GM12873 (cell line): ENCODE measurements around the gene MYLIP.

Experiments
- TF ChIP-seq, protein P1 (sequence below): IDR thresholded peaks from 2 replicates; pipeline ENCODE4 v1.5.1; 2012; ENCODE audit warnings: low read depth, mild to moderate bottlenecking, moderate library complexity, low read length, control low read depth; ENCODE audit not compliant: insufficient read depth; ENCODE audit errors: missing control alignments

The MYLIP gene

DNA sequence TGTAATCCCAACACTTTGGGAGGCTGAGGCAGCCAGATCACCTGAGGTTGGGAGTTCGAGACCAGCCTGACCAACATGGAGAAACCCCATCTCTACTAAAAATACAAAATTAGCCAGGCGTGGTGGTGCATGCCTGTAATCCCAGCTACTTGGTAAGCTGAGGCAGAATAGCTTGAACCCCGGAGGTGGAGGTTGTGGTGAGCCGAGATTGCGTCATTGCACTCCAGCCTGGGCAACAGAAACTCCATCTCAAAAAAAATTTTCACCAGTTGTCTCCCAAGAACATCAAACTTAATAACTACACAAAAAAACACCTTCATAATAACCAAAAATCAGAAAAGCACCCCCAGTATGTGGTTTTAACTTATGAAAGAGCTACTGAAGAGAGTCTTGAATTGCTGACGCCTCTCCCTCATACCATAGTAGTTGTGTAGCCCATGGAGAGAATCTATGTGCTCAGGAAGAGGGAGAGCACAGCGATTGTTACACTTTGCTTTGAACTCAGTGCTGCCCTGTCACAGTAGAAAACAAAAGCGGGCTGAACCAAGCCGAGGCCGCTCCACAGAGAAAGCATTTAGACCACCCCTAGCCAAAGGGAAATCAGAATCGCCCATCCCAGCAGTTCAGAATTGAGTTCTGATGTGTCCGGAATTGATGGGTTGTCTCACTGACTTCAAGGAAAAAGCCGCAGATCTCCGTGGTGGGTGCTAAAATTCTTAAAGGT is 67.5 kb downstream of the MYLIP start:
- TF ChIP-seq, protein P1, sequence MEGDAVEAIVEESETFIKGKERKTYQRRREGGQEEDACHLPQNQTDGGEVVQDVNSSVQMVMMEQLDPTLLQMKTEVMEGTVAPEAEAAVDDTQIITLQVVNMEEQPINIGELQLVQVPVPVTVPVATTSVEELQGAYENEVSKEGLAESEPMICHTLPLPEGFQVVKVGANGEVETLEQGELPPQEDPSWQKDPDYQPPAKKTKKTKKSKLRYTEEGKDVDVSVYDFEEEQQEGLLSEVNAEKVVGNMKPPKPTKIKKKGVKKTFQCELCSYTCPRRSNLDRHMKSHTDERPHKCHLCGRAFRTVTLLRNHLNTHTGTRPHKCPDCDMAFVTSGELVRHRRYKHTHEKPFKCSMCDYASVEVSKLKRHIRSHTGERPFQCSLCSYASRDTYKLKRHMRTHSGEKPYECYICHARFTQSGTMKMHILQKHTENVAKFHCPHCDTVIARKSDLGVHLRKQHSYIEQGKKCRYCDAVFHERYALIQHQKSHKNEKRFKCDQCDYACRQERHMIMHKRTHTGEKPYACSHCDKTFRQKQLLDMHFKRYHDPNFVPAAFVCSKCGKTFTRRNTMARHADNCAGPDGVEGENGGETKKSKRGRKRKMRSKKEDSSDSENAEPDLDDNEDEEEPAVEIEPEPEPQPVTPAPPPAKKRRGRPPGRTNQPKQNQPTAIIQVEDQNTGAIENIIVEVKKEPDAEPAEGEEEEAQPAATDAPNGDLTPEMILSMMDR, result no peak

DNA sequence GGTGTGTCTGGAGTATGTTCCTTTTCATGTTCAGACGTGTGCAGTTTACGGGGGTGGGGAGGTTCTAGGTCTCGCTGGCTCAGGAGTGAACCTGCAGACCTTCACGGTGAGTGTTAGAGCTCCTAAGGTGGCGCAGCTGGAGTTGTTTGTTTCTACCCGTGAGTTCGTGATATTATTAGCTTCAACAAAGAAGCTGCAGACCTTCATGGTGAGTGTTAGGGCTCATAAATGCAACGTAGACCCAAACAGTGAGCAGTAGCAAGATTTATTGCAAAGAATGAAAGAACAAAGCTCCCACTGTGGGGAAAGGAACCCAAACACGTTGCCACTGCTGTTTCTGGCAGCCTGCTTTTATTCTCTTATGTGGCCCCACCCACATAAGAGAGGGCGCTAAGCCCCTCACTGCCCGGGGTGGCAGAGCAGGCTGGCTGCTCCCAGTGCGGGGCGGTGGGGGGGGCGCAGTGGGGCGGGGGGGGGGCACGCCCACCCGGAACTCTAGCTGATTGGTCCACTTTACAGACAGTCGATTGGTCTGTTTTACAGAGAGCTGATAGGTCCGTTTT is 68.2 kb downstream of the MYLIP start:
- TF ChIP-seq, protein P1, result no peak
